C4-2B (cell line): ENCODE measurements around the gene AKR1C4.

ENCODE experiments used
- CTCF ChIP-seq: fragments of 450-650 bp; conservative IDR thresholded peaks from 2 replicates; pipeline ENCODE4 v1.5.1; 2017; ENCODE audit warnings: mild to moderate bottlenecking
- ZFX ChIP-seq: fragments of 450-650 bp; IDR thresholded peaks from 2 replicates; pipeline ENCODE4 v1.6.1; 2017

DNA sequence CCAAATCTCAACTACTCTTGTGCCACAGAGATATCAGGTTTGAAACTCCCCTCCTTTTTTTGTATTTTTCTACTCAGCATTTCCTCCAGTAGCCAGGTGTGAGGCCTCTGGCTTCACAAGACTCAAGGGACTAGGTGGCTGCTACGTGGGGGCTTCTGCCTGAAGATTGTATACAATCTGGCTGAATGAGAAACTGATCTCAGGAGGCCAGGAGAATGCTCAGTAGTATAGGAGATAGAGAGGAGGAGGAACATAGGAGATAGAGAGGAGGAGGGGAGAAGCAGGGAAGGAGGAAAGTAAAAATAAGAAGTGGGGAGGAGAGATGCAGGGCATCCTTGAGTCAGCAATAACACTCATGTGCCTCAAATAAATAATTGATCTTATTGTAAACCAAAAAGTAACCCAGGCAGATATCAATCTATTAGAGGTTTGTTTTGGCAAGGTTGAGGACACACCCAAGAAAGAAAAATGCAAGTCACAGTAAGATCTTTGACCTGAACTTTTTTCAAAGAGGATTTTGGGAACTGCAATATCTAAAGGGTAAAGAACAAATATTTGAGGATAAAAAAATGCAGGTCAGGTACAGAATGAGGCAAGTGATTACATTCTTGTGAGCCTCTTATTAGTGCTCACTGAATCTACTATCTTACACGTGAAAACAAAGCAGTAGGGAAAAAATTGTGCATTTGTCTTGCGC is 48.5 kb upstream of the AKR1C4 start:
- TF ChIP-seq CTCF (no peak), ZFX (no peak)
